Neural crest cell (in vitro differentiated cells): Measurements from ENCODE around the gene CLEC16A. TPM values are rescaled to one million over a fixed set of nuclear protein-coding genes. Genes with fewer than 3 reads are reported as not detected.
A peak's percentile ranks its signal among the peaks of the same experiment; 100 is the strongest.

Source experiments
- DNase-seq: peaks from one replicate; pipeline ENCODE4 v3.0.0; 2021; ENCODE audit warnings: low read depth, mixed read lengths, low spot score
- H3K27ac Mint-ChIP-seq: one replicate; pipeline ENCODE4 v1.8.0; 2021; ENCODE audit warnings: mild to moderate bottlenecking, mixed read lengths; ENCODE audit not compliant: unreplicated experiment
- H3K27me3 Mint-ChIP-seq: 2 replicates; pipeline ENCODE4 v1.8.0; 2021; ENCODE audit warnings: low read depth, mild to moderate bottlenecking, mixed read lengths
- H3K36me3 Mint-ChIP-seq: 2 replicates; pipeline ENCODE4 v1.8.0; 2021; ENCODE audit warnings: low read depth, mild to moderate bottlenecking, mixed read lengths
- H3K4me1 Mint-ChIP-seq: 2 replicates; pipeline ENCODE4 v1.8.0; 2021; ENCODE audit warnings: mixed read lengths
- H3K4me3 Mint-ChIP-seq: one replicate; pipeline ENCODE4 v1.8.0; 2021; ENCODE audit warnings: mild to moderate bottlenecking, mixed read lengths
- H3K9me3 Mint-ChIP-seq: 2 replicates; pipeline ENCODE4 v1.8.0; 2021; ENCODE audit warnings: mixed read lengths
- CTCF ChIP-seq: fragments of 200-600 bp; sonication (generic); conservative IDR thresholded peaks from 2 replicates; pipeline ENCODE4 v1.5.0; 2021; ENCODE audit warnings: antibody characterized with exemption, mild to moderate bottlenecking
- total RNA-seq: library from RNA; stranded (reverse); gene quantifications from 2 replicates; pipeline ENCODE4 v1.2.1, GENCODE V29; 2021

The CLEC16A gene
- total RNA-seq, 1 donor from 2014 or later: 21.3 TPM

- DNase-seq: no peak
- H3K9me3 Mint-ChIP-seq: no peaks in the 10 kb centered on the region
- no peaks in the 10 kb centered on the region for H3K27me3 Mint-ChIP-seq
- TF ChIP-seq CTCF: no peak
- no peak overlapping the region for H3K27ac Mint-ChIP-seq
- no peak overlapping the region for H3K4me3 Mint-ChIP-seq
- H3K36me3 Mint-ChIP-seq: no peaks in the 10 kb centered on the region
- peaks cover 31% of the 10 kb centered on the region for H3K4me1 Mint-ChIP-seq
These were observed 36.4 kb downstream of the CLEC16A start for GRCh38 chr16:10980813-10981212.

- no peaks in the 10 kb centered on the region for H3K27me3 Mint-ChIP-seq
- peak; percentile 41 for TF ChIP-seq CTCF
- no peak overlapping the region for H3K4me3 Mint-ChIP-seq
- no peaks in the 10 kb centered on the region for H3K36me3 Mint-ChIP-seq
- H3K27ac Mint-ChIP-seq: no peak overlapping the region
- peaks cover 24% of the 10 kb centered on the region for H3K4me1 Mint-ChIP-seq
- no peaks in the 10 kb centered on the region for H3K9me3 Mint-ChIP-seq
- no peak for DNase-seq
These were observed 37.4 kb downstream of the CLEC16A start for GRCh38 chr16:10981697-10982216.

GRCh38 chr16:10982465-10983150, 38.2 kb downstream of the CLEC16A start:
- Mint-ChIP-seq H3K27me3 (no peaks in the 10 kb centered on the region), H3K4me1 (peaks cover 25% of the 10 kb centered on the region)

GRCh38 chr16:10983159-10983558, 38.8 kb downstream of the CLEC16A start:
- no peak overlapping the region for H3K4me3 Mint-ChIP-seq

More at GRCh38 chr16:10982465-10983150, 38.2 kb downstream of the CLEC16A start:
- no peak overlapping the region for H3K4me3 Mint-ChIP-seq
- no peak for DNase-seq
- H3K36me3 Mint-ChIP-seq: no peaks in the 10 kb centered on the region
- H3K27ac Mint-ChIP-seq: no peak overlapping the region
- no peaks in the 10 kb centered on the region for H3K9me3 Mint-ChIP-seq
- TF ChIP-seq CTCF: no peak

GRCh38 chr16:10984509-10984908, 40.1 kb downstream of the CLEC16A start:
- no peak overlapping the region for H3K27ac Mint-ChIP-seq
- no peaks in the 10 kb centered on the region for H3K9me3 Mint-ChIP-seq
- no peaks in the 10 kb centered on the region for H3K27me3 Mint-ChIP-seq
- TF ChIP-seq CTCF: no peak
- no peak for DNase-seq
- peaks cover 13% of the 10 kb centered on the region for H3K4me1 Mint-ChIP-seq
- no peak overlapping the region for H3K4me3 Mint-ChIP-seq
- H3K36me3 Mint-ChIP-seq: no peaks in the 10 kb centered on the region

More at GRCh38 chr16:10983159-10983558, 38.8 kb downstream of the CLEC16A start:
- Mint-ChIP-seq H3K9me3 (no peaks in the 10 kb centered on the region), H3K4me1 (peaks cover 27% of the 10 kb centered on the region), H3K36me3 (no peaks in the 10 kb centered on the region), H3K27me3 (no peaks in the 10 kb centered on the region), H3K27ac (no peak overlapping the region)
- no peak for DNase-seq
- TF ChIP-seq CTCF: no peak
